Measurements from ENCODE around the gene CRADD. TPM values are rescaled to one million over a fixed set of nuclear protein-coding genes. Genes with fewer than 3 reads are reported as not detected.

The CRADD gene
- total RNA-seq, 4 donors from 2014 or later, result 11.8 to 49.5 (median 31.4) TPM

DNA sequence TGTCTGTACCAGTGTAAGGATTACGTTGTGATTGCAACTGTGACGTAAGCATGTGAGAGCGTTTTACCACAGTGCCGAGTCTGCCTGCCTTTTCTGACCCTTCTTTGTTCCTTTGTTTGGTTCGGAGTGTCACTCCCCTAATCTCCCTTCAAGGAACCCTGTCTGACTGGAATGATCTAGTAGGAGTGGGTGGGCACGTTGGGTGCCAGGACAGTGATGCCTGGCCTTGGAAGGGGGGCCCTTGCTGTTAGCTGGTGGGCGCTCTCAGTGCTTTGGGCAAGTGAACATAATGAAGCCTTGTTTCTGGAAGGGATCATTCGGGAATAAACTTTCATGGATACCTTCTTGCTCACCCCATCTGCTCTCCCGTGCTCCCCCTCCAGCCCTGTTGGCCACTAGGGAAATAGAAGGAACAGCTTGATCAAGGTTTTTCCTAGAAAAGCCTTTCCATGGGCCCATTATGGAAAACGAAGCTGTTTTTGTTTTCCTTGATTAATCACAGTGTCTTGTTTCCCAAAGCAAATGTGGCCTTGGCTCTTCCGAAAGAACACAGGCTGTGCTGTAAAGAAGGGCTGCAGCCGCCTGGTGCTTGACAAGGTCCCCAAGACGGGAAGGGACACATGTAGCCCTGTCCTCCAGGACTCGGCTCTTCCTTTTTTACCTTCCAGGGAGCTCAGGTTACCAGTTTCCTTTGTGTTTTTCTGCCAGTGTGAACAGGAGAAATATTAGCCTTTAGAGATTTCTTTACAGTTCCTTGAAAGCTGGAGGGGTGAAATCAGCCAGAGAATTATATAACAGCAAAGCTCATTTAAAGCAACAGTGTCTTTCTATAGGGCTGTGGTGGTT, 215.5 kb downstream of the CRADD start:
- peaks cover 5 to 33% (median 26%) of the 10 kb centered on the region in 3 donors for H3K4me1 ChIP-seq
- no peak for ATAC-seq
- TF ChIP-seq EP300 (IDR thresholded peaks at IDR 0.05) (no peak), POLR2A (IDR thresholded peaks at IDR 0.05) (no peak), POLR2AphosphoS5 (IDR thresholded peaks at IDR 0.05) (no peak)
- TF ChIP-seq, protein P1, sequence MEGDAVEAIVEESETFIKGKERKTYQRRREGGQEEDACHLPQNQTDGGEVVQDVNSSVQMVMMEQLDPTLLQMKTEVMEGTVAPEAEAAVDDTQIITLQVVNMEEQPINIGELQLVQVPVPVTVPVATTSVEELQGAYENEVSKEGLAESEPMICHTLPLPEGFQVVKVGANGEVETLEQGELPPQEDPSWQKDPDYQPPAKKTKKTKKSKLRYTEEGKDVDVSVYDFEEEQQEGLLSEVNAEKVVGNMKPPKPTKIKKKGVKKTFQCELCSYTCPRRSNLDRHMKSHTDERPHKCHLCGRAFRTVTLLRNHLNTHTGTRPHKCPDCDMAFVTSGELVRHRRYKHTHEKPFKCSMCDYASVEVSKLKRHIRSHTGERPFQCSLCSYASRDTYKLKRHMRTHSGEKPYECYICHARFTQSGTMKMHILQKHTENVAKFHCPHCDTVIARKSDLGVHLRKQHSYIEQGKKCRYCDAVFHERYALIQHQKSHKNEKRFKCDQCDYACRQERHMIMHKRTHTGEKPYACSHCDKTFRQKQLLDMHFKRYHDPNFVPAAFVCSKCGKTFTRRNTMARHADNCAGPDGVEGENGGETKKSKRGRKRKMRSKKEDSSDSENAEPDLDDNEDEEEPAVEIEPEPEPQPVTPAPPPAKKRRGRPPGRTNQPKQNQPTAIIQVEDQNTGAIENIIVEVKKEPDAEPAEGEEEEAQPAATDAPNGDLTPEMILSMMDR (IDR thresholded peaks at IDR 0.05), result no peak
- H3K27ac ChIP-seq, result no peak overlapping the region
- no peak overlapping the region for H3K4me3 ChIP-seq
- no peaks in the 10 kb centered on the region for H3K27me3 ChIP-seq
- WGBS, 2 donors (ENCODE audit: low coverage in 1 of 2), result 47 to 53% methylated on average over 7 to 10 of the region's 14 CpGs
- no peaks in the 10 kb centered on the region for H3K9me3 ChIP-seq
- no peaks in the 10 kb centered on the region for H3K36me3 ChIP-seq

DNA sequence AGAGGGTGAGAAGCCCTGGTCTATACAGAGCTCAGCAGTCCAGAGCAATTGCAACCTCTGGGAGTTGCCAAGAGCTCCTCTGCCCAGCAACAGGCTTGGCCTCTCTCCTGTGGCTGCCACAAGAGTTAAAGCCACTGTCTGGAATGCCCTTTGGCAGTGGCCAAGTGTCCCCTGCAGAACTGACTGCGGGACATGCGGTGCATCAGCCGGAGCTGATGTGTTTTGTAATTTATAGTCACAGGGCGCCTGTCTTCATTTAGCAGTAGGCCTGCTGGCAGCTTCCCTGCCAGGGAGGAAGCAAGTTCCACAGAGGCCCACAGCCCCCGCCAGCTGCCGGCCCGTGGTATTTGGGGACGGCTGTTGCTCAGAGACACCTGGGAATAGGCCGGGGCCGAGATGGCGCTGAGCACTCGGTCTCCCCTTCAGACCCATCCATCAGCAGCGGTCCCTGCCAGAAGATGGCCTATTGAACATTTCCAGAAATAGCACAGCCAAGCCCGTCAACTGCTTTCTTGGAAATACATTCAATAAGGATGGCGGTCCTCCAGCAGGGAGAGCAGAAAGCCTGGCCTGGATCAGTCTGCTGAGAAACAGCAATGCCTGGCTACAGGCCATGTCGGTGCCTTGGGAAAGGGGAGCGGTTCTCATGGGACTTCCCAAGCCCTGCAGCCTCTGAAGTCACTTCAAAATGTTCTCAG, 217.4 kb downstream of the CRADD start:
- peak; percentile 84 for ATAC-seq
- Histone ChIP-seq H3K36me3 (no peaks in the 10 kb centered on the region), H3K4me3 (peak overlapping the region in 1 of 2 donors; percentile 41), H3K27me3 (no peaks in the 10 kb centered on the region), H3K9me3 (no peaks in the 10 kb centered on the region), H3K4me1 (peaks cover 5 to 33% (median 26%) of the 10 kb centered on the region in 3 donors), H3K27ac (peak overlapping the region; percentile 12 to 84 (median 74))
- no peak for TF ChIP-seq POLR2A (IDR thresholded peaks at IDR 0.05)
- peak; percentile 89 for TF ChIP-seq POLR2AphosphoS5 (IDR thresholded peaks at IDR 0.05)
- 0% methylated on average over 3 of the region's 17 CpGs; no CpG with 5 or more reads in 1 of the 2 donors for WGBS, 2 donors (ENCODE audit: low coverage in 1 of 2)

DNA sequence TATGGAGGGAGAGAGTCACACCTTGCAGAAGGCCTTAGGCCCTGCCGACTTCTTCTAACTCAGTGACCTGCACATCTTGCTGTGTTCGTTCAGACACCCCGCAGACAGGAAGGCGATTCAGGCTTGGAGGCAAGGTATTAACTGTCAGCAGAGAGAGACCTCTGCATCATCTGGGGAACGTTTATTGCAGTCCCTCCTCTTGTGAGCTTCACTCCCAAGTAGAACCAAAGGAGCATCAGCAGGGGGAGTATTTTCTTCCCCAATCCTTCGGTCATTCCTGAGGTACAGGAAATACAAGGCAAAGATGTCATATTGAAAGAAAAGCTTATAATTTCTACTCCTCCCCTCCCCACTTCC, 217.9 kb downstream of the CRADD start:
- no peaks in the 10 kb centered on the region for H3K36me3 ChIP-seq
- no peaks in the 10 kb centered on the region for H3K9me3 ChIP-seq
- H3K4me1 ChIP-seq, result peaks cover 5 to 33% (median 26%) of the 10 kb centered on the region in 3 donors
- TF ChIP-seq POLR2AphosphoS5 (IDR thresholded peaks at IDR 0.05) (no peak), EP300 (IDR thresholded peaks at IDR 0.05) (no peak), POLR2A (IDR thresholded peaks at IDR 0.05) (no peak)
- TF ChIP-seq, protein P1 (IDR thresholded peaks at IDR 0.05), result peak in 1 of 4 experiments; percentile 17
- no peaks in the 10 kb centered on the region for H3K27me3 ChIP-seq
- peak overlapping the region; percentile 12 to 84 (median 74) for H3K27ac ChIP-seq
- no peak for ATAC-seq
- 16% methylated on average over 5 of the region's 6 CpGs; no CpG with 5 or more reads in 1 of the 2 donors for WGBS, 2 donors (ENCODE audit: low coverage in 1 of 2)
- peak overlapping the region in 1 of 2 donors; percentile 41 for H3K4me3 ChIP-seq

DNA sequence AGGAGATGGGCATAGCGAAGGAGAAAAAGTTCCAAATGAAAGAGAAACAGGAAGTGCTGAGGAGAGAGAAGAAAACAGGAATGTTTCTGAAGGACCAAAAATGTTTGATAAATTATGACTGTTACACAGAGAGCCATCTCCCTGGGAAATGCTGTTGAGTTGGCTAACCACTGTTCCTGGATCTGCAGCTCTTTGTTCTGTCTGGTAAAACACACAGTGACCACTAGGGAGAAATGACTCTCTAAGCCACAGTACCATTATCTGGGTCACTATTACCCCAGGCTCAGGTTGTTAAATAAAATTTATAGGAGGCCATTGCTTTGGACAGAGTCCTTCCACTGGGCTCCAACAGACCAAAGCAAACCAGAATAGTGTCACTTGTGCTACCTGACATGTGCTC, 219.3 kb downstream of the CRADD start:
- no peak for ATAC-seq
- Histone ChIP-seq H3K27ac (no peak overlapping the region), H3K36me3 (no peaks in the 10 kb centered on the region), H3K4me3 (no peak overlapping the region), H3K9me3 (no peaks in the 10 kb centered on the region), H3K4me1 (peaks cover 5 to 33% (median 26%) of the 10 kb centered on the region in 3 donors), H3K27me3 (no peaks in the 10 kb centered on the region)
- TF ChIP-seq EP300 (IDR thresholded peaks at IDR 0.05), result no peak
- TF ChIP-seq, protein P1 (IDR thresholded peaks at IDR 0.05), result peak in 1 of 4 experiments; percentile 15
- 81 to 100% methylated on average over 1 of the region's 1 CpG for WGBS, 2 donors (ENCODE audit: low coverage in 1 of 2)

DNA sequence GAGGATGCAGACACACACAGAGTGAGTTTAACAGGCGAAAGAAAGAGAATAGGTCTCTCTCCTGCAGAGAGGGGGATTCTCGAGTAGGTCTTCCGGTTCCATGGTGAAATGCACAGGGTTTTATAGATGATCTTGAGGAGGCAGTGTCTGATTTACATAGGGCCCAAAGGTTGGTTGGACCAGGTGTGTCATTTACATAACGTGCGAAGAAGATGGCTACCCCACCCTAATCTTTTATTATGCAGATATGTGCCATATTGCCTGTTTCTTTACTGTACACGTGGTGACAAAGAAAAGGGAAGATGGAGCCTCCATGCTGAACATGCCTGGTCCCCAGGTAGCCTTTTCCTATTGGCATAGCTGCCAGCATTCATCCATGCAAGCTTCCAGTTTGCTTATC, 219.8 kb downstream of the CRADD start:
- Histone ChIP-seq H3K4me3 (no peak overlapping the region), H3K36me3 (no peaks in the 10 kb centered on the region), H3K27me3 (no peaks in the 10 kb centered on the region), H3K4me1 (peaks cover 5 to 33% (median 26%) of the 10 kb centered on the region in 3 donors), H3K9me3 (peaks cover 0 to 3% (median 0%) of the 10 kb centered on the region in 3 donors), H3K27ac (no peak overlapping the region)
- ATAC-seq, result no peak
- no peak for TF ChIP-seq POLR2A (IDR thresholded peaks at IDR 0.05)
- no peak for TF ChIP-seq POLR2AphosphoS5 (IDR thresholded peaks at IDR 0.05)
- no peak for TF ChIP-seq EP300 (IDR thresholded peaks at IDR 0.05)
- TF ChIP-seq, protein P1 (IDR thresholded peaks at IDR 0.05), result no peak
- WGBS, 2 donors (ENCODE audit: low coverage in 1 of 2), result 91 to 100% methylated on average over 5 to 6 of the region's 6 CpGs
